Measurements from ENCODE around the gene GTF2A2.

The GTF2A2 gene

DNA sequence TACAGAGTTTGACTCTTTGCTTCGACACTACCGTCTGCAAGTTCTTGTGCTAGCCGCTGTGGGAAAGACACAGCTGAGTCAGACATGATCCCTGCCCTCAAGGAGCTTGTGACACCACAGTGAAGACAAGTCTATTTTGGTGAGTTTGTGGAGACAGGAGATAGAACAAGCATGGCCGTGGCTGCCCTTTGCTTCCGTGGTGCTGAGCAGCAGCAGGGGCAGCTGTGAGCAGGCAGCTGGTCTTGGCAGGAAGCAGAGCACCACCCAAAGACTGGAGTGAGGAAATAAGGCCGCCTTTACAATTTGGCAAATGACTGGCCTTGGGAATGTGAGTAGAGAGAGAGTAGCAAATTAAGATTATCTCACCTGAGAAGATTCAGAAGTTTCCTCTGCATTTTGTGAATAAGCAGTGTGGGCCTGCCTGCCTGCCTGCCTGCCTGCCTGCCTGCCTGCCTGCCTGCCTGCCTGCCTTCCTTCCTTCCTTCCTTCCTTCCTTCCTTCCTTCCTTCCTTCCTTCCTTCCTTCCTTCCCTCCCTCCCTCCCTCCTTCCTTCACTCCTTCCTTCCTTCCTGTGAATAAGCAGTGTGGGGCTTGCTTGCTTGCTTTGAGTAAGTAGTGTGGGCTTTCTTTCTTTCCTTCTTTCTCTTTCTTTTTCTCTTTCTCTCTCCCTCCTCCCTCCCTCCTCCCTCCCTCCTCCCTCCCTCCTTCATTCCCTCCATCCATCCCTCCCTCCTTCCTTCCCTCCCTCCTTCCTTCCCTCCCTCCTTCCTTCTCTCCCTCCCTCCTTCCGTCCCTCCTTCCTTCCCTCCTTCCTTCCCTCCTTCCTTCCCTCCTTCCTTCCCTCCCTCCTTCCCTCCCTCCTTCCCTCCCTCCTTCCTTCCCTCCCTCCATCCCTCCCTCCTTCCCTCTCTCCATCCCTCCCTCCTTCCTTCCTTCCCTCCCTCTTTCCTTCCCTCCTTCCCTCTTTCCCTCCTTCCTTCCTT, 47.3 kb downstream of the GTF2A2 start:
- TF ChIP-seq, protein P1, sequence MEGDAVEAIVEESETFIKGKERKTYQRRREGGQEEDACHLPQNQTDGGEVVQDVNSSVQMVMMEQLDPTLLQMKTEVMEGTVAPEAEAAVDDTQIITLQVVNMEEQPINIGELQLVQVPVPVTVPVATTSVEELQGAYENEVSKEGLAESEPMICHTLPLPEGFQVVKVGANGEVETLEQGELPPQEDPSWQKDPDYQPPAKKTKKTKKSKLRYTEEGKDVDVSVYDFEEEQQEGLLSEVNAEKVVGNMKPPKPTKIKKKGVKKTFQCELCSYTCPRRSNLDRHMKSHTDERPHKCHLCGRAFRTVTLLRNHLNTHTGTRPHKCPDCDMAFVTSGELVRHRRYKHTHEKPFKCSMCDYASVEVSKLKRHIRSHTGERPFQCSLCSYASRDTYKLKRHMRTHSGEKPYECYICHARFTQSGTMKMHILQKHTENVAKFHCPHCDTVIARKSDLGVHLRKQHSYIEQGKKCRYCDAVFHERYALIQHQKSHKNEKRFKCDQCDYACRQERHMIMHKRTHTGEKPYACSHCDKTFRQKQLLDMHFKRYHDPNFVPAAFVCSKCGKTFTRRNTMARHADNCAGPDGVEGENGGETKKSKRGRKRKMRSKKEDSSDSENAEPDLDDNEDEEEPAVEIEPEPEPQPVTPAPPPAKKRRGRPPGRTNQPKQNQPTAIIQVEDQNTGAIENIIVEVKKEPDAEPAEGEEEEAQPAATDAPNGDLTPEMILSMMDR (IDR thresholded peaks at IDR 0.05; ENCODE audit: control insufficient read depth, insufficient read depth, low read depth, low read length, missing control alignments), result no peak
- no peak overlapping the region for H3K4me3 ChIP-seq (ENCODE audit: control insufficient read depth, low read depth, low read length)
- DNase-seq (ENCODE audit: low read depth), result no peak

DNA sequence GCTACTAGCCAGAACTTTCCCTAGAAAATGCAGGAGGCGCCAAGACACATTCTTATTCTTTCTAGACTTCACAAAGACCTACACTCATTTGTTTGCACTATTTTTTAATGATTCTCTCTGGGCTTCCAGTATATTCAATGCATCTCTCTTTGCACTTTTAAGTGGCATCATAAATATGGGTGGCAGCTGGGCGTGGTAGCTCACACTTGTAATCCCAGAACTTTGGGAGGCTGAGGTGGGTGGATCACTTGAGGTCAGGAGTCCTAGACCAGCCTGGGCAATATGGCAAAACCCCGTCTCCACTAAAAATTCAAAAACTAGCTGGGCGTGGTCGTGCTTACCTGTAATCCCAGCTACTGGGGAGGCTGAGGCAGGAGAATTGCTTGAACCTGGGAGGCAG, 51.3 kb downstream of the GTF2A2 start:
- TF ChIP-seq, protein P1 (IDR thresholded peaks at IDR 0.05; ENCODE audit: control insufficient read depth, insufficient read depth, low read depth, low read length, missing control alignments), result no peak
- no peak overlapping the region for H3K4me3 ChIP-seq (ENCODE audit: control insufficient read depth, low read depth, low read length)
- DNase-seq (ENCODE audit: low read depth), result no peak

DNA sequence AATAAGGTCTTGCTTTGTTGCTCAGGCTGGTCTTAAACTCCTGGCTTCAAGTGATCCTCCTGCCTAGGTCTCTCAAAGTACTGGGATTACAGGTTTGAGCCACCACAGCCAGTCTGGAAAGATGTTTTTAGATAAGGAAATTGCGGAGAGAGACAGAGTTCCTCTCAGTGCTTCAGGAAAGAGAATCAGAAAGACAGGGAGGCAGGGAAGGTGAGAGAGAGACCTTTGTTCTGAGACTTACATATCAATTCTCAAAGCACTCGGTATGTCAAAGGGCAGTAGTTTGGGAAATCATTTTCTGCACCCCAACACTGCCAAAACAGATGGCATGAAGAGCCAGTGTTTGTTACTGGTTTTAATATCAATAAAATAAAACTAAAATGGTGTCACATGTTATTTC, 58.9 kb downstream of the GTF2A2 start:
- TF ChIP-seq, protein P1 (IDR thresholded peaks at IDR 0.05; ENCODE audit: control insufficient read depth, insufficient read depth, low read depth, low read length, missing control alignments), result no peak
- no peak overlapping the region for H3K4me3 ChIP-seq (ENCODE audit: control insufficient read depth, low read depth, low read length)
- no peak for DNase-seq (ENCODE audit: low read depth)

DNA sequence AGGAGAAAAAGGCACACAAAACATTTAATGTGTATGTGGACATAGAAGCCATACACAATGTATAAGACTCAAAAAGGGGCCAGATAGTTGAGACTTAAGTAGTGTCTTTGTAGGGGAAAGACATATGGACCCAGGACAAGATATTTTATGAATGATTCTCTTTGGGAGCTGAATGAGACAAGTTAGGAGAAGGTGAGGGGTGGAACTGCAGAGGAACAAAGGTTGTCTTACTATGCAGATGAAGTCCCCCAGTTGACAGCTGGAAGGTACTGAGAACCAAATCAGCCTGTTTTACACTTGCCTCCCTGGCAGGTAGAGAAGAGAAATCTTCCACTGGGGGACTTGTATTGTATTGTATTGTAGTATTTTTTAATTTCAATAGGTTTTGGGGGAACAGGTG, 60.7 kb downstream of the GTF2A2 start:
- TF ChIP-seq, protein P1 (IDR thresholded peaks at IDR 0.05; ENCODE audit: control insufficient read depth, insufficient read depth, low read depth, low read length, missing control alignments), result no peak

DNA sequence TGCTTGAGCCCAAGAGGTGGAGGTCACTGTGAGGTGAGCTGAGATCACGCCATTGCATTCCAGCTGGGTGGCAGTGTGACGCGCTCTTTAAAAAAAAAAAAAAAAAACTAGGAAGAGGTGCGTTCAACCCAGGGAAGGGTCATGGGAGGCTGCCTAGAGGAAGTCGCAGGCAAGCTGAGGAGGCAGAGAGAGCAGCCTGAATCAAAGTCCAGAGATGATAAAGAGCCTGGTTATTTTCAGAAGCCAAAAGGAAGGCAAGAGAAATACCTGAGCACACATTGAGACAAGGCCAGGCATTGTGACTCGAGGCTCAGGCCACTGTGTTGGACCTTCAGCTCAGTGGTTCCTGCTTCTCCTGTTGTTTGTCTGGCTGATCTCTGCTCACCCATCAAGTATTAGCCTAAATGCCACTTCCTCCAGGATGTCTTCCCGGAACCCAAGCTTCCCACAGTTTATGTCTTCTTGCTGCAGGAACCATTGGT, 61.8 kb downstream of the GTF2A2 start:
- no peak overlapping the region for H3K4me3 ChIP-seq (ENCODE audit: control insufficient read depth, low read depth, low read length)
- TF ChIP-seq, protein P1 (IDR thresholded peaks at IDR 0.05; ENCODE audit: control insufficient read depth, insufficient read depth, low read depth, low read length, missing control alignments), result no peak
- DNase-seq (ENCODE audit: low read depth), result no peak

More for the DNA sequence above, 60.7 kb downstream of the GTF2A2 start:
- no peak for DNase-seq (ENCODE audit: low read depth)
- no peak overlapping the region for H3K4me3 ChIP-seq (ENCODE audit: control insufficient read depth, low read depth, low read length)

DNA sequence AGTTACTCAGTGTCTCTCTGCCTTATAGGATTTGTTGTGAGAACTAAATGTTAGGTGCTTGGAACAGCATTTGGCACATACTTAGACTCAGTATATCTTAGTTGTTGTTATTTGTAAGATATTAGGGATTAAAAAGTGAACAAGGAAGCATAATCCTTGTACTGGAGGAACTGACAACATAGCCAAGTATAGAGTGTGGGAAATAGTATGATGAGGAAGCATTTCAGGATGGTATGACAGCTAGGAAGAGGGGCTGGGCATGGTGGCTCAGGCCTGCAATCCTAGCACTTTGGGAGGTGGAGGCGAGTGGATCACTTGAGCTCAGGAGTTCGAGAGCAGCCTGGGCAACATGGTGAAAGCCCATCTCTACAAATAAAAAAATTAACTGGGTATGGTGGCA, 62.3 kb downstream of the GTF2A2 start:
- TF ChIP-seq, protein P1 (IDR thresholded peaks at IDR 0.05; ENCODE audit: control insufficient read depth, insufficient read depth, low read depth, low read length, missing control alignments), result no peak
- H3K4me3 ChIP-seq (ENCODE audit: control insufficient read depth, low read depth, low read length), result no peak overlapping the region
- DNase-seq (ENCODE audit: low read depth), result no peak

Data from AG09309 (cell line).